GM19023 (cell line): Measurements from ENCODE around the gene GRAMD1A.
"Not testable (repeated sequence)": the region's sequence is repeated elsewhere in the genome, so short reads cannot be mapped to it uniquely, and the experiment has no call there.

Experiments
- ATAC-seq: cut with Tn5 transposase; IDR thresholded peaks from one replicate; pipeline ENCODE4 v1.9.1; 2021; ENCODE audit warnings: mild to moderate bottlenecking, moderate library complexity; ENCODE audit not compliant: unreplicated experiment

Gene GRAMD1A

DNA sequence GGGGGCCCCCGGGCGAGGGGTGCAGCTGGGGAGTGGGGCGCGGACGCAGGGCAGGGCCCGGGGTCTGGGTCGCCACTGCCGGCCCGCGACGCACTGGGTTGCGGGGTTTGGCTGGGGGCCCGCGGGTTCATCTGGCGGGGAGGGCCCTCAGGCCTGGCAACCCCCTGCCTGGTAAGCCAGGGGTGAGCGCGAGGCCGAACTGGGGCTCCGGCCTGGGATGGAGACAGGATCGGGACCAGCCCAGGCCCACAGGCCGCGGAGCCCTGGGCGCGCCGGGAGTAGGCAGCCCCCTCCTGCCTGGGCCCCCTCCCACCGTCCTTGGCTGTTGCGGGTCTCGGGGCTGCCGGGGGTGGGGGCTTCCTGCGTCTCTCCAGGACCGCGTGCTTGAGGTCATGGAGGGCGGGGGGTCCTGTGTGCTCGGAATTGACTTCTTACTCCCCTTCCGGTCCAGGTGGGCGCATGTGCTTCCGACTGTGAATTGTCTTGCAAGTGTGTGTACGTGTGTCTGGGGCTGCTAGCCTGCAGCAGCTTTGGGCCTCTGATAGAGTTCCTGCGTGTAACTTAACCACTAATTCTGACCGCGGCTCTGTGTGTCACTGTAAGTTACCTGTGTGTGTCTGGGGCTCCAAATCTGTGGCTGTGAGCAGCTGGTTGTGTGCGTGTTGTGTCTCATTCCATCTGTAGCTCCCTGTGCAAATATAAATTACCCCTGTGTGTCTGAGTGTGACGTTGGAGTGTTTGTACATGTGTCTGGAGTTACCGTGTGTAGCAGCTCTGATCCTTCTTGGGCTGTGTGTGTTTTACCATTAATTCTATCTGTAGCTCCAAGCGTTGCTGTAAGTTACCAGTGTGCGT is 751 bp downstream of the GRAMD1A start:
- ATAC-seq: peak; percentile 20

DNA sequence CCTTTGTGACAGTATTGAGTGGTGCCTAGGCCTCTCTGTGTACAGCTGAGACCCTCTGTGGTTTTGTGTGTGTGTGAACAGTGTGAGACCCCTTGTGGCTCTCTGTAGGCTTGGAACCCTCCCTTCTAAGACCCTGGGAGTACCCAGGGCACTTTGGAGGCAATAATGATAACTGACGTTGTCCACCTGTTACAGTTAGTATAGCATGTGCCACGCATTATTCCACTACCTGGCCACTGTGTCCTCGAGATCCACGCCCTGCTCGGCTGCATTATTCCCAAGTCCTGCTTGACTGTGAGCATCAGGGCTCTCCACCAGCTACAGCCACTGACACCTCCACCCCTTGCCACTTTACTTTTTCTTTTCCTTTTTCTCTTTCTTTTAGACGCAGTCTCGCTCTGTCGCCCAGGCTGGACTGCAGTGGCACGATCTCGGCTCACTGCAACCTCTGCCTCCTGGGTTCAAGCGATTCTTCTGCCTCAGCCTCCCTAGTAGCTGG is 2.0 kb downstream of the GRAMD1A start:
- no peak for ATAC-seq

- no peak for ATAC-seq
These were observed 4.6 kb downstream of the GRAMD1A start for GRCh38 chr19:35004517-35005255.

GRCh38 chr19:35005256-35005977 is 5.3 kb downstream of the GRAMD1A start:
- ATAC-seq: no peak

DNA sequence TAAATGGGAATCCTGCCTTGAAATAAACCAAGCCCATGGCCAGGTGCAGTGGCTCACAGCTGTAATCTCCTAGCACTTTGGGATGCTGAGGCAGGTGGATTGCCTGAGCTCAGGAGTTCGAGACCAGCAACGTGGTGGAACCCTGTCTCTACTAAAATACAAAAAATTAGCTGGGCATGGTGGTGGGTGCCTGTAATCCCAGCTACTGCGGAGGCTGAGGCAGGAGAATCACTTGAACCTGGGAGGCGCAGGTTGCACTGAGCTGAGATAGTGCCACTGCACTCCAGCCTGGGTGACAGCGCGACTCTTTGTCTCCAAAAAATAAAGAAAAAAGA is 5.9 kb downstream of the GRAMD1A start:
- ATAC-seq: not testable (repeated sequence)

- no peak for ATAC-seq
These were observed 6.3 kb downstream of the GRAMD1A start for GRCh38 chr19:35006342-35006998.

DNA sequence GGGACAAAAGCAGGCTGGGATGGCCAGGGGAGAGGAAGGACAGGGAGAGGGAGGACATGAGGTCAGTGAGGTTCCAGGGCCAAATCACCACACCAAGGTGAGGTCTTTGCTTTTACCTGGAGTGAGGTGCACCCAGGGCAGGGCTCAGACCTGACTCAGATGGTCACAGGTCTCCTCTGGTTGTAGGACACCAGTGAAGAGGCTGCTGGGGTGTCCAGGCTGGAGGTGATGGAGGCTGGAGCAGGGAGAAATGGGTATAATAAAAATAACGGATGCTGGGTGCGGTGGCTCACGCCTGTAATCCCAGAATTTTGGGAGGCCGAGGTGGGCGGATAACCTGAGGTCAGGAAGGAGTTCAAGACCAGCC is 6.9 kb downstream of the GRAMD1A start:
- ATAC-seq: no peak

GRCh38 chr19:35007427-35007826 is 7.3 kb downstream of the GRAMD1A start:
- ATAC-seq: not testable (repeated sequence)

DNA sequence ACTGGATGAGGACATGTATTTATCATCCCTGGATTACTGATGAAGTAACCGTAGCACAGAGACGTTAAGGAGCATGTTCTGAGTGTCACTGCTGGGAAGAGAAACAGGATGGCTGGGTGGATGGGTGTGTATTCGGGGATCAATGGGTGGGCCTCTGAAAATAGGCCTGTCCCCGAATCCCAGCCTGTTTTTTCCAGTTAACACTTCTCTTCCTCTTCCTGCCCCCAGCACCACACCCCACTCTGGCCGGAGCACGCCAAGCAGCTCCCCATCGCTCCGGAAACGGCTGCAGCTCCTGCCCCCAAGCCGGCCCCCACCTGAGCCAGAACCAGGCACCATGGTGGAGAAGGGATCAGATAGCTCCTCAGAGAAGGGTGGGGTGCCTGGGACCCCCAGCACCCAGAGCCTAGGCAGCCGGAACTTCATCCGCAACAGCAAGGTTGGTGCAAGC is 8.8 kb downstream of the GRAMD1A start:
- no peak for ATAC-seq

- ATAC-seq: no peak
These were observed 9.6 kb downstream of the GRAMD1A start for GRCh38 chr19:35009424-35010415.

GRCh38 chr19:35011091-35011689 is 11.1 kb downstream of the GRAMD1A start:
- no peak for ATAC-seq

DNA sequence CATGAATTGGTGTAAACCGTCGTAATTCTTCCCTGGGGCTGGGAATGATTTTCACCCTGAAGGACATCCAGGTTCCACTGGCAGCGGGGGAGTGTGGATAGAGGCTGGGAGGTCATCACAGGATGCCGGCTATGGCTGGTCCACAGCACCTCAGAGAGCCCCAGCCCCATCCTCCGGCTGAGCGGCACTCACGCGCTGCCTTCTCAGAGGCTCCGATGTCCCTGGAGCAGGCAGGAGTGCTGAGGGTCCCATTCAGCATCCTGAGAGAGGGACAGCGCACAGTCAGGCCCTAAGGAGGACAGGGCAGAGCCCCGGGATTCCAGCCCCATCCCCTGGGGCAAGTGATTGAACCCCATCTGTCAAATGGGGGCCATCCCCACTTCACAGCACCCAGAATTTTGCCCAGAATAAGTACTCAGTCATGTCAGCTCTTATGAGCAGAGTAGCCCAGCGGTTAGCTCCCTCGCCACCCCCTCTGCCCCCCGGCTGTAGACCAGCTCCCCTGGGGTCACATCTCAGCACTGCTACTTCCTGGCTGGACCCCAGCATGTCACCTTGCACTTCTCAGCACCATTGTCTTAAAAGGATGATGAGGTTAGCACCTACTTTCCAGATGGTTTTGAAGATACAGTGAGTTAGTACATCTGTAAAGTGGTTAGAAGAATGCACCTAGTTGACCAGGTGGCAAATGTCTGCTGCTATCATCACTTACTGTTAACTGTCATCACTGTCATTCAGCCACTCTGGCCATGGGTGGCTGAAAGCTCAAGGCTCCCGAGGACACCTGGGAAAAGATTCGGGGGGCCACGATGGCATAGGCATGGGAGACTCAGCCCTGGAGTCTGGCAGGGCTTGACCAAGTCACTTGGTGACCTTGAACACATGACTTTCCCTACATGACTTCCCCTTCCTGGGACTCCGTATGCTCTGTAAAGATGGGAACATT is 11.9 kb downstream of the GRAMD1A start:
- no peak for ATAC-seq

- ATAC-seq: no peak
These were observed 13.1 kb downstream of the GRAMD1A start for GRCh38 chr19:35013041-35013819.

DNA sequence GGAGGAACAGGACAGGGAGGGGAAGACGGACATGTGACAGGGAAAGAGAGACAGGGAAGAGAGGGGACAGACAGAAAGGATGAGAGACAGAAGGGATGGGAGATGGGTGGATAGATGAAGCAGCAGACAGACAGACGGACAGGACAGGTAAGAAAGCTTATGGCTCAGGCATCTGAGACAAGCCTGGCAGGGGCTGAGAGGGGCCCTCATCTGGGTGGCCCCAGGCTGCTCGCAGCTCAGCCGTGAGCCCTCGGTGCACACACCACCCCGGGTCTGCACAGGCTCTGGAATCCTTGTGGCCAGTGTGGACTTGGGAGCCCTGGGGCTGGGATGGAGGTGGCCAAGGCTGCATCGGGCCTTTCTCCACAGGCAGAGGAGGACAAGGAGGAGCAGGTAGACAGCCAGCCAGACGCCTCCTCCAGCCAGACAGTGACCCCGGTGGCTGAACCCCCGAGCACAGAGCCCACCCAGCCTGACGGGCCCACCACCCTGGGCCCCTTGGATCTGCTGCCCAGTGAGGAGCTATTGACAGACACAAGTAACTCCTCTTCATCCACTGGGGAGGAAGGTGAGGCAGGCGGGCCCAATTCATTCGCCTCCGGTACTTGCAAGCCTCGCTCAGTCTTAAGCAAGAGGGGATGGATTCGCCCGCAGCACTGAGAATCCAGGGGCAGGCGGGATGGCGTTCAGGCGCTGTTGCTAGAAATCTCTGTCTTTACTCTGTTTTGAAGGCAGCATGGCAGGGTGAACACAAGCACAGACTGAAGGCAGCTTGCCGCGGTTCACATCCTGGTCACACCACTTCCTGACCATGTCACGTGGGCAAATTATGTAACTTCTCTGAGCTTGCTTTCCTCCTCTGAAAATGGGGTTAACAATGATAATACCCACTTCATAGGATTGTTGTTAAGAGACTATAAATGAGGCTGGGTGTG is 14.0 kb downstream of the GRAMD1A start:
- no peak for ATAC-seq

- ATAC-seq: not testable (repeated sequence)
These were observed 14.7 kb downstream of the GRAMD1A start for GRCh38 chr19:35014774-35015173.

GRCh38 chr19:35015270-35015953 is 15.3 kb downstream of the GRAMD1A start:
- no peak for ATAC-seq
